HG02610 (cell line): ENCODE measurements around the gene FRMD6.

ENCODE experiments used
- ATAC-seq: cut with Tn5 transposase; IDR thresholded peaks from one replicate; pipeline ENCODE4 v1.9.1; 2021; ENCODE audit warnings: mild to moderate bottlenecking, moderate library complexity; ENCODE audit not compliant: unreplicated experiment

FRMD6 gene

DNA sequence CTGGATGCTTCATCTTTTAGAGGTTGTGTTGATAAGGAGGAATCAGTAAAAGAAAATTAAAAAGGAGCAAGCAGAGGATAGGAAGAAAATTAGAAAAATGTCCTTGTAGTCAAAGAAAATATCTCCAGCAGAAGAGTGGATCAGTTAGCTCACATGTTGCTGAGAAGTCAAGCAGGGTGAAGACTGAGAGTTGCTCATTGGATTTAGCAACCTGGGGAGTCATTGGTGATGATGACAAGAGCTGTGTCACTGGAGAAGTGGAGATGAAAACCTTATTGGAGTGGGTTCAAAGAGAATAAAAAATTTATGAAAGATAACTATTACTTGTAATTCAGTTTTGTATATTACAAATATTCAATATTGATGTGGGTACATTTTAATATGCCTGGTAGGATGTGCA lies 9.8 kb downstream of the FRMD6 start:
- no peak for ATAC-seq

DNA sequence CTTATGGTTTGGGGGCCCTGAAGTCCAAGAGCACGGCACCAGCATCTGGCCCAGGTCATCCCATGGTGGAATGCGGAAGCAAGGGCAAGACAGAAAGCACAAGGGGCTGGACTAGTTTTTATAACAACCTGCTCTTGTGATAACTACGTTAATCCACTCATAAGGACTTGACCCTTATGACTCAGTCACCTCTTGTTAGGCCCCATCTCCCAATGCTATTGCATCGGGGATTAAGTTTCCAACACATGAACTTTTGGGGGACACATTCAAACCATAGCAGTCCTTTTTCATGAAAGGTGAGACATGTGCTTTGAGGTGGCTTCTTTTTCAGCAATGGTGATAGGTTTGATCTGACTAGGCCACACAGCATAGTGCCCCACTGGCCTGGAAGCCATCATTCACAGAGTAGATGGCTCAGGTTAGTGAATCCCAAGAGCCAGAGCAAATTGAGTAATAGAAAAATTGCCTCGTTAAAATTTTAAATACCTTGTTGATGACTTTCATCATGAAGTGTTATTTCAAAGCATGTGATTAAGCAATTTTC lies 12.1 kb downstream of the FRMD6 start:
- no peak for ATAC-seq

DNA sequence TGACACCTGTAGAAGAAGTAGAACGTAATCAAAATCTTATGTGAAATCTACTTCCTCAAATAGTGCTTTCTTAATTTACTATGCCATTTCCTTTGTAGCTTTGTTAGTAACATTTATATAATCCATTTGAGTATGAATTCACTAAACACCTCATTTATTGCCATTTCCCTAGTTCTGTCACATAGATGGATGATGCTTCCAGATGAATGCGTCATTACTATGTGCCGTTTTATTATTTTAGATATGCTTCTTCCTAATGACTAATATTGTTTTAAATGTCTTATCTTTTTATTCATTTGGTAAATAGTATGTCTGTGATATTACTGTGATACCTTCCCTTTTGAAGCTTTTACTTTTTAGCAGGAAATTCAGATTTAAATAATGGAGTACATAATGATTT lies 14.4 kb downstream of the FRMD6 start:
- no peak for ATAC-seq

DNA sequence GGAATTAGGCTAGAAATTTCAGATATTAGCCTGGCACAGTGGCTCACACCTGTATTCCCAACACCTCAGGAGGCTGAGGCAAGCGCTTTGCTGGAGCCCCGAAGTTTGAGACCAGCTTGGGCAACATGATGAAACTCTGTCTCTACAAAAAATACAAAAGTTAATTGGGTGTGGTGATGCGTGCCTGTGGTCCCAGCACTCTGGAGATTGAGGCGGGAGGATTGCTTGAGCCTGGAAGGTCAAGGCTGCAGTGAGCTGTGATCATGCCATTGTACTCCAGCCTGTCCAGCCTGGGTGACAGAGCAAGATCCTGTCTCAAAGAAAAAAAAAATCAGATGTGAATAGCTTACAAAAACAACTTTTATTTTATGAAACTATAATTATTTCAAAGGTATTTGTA lies 15.1 kb downstream of the FRMD6 start:
- ATAC-seq, result no peak

DNA sequence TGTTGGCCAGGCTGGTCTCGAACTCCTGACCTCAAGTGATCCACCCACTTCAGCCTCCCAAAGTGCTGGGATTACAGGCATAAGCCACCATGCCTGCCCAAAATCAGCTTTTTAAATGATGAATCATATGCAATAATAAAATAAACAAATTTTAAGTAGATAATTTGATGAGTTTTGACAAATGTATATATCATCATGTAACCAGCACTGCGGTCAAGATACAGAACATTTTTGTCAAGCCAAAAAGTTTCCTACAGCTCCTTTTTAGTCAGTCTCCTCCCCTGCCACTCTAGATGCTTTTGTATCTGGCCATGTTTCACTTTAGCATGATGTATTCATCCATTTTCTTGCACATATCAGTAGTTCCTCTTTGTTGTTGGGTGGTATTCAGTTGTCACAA lies 17.2 kb downstream of the FRMD6 start:
- ATAC-seq, result no peak

DNA sequence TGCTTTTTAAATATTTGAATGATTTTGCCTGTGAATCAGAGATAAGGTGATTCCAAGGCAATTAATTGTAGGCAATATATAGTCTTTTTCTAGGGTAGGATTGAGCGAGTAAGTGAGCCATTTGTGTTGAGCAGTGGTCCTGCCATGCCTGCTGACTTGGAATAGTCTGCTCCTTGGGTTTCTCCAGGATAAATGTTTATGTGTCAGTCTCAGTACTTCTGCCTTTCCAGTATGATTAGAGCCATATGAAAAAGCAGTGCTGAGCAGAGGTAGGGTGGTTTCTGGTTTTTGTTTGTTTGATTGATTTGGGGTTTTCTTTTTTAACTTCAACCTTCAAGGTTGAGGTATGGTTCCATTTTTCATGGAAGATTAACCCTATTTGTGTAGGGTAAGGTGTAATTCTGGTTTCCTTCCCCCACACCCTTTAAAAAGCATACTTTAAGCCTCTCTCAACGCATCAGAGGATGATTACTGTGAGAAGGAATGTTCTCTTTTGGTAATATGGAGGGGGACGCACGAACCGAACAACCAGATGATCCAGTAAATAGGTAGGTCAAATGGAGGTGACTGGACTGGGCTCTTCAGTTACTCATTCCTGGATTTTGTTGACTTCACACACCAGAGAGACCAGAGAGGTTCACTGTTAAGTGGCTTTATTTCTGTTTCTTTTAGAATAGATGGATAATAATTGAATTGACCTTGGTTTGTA lies 22.7 kb downstream of the FRMD6 start:
- no peak for ATAC-seq

DNA sequence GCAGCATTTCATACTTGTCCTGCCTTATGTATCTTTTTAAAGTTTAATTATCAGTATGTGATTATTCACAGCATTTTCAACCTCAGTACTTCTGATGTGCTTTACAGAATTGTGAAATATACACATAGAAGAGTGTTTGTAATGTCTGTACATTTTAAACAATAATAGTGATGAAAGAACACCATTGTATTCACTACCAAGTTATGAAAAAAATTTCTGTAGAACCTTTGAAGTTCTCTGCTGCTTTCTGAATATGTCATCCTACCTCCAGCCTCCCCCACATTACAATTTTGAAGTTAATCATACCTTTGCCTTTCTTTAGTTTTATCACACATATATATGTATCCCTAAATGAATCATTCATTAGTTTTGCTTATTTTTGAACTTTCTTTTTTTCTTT lies 24.8 kb downstream of the FRMD6 start:
- ATAC-seq, result no peak

DNA sequence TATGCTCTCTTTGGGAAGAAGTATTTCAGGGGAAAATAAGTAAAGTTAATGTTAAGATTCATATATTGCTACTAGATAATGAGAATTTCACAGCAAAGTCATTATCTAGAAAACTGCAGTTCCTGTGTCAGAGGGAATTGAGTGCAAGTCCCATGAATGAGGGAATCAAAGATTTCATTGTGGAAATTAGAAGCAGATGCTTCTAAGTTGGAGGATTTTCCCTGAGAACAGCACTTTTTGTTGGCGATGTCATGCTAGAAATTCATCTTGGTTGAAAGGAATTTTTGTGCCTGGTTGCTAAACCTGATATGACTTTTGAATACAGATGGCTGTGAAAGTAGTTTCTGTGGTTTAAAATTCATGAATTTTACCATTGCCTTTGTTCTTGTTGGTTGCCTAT lies 25.6 kb downstream of the FRMD6 start:
- ATAC-seq, result no peak

DNA sequence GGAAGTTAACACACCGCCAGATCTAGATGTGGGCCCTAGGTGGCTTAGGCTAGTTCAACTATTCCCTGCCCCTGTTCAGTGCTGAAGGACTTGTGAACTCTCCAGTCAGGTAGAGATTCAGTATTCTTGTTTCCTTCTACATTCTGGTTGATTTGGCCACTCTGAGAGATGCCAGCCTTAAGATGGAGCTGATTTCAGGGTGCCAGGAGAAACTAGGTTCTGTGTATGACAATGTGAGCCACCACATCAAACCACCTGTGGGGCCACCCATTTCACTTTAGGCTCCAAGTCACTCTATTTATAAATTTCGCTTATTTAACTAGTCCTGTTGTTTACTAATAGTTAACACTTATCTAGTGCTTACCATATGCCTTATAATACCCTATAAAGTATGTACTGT lies 26.0 kb downstream of the FRMD6 start:
- ATAC-seq, result no peak

DNA sequence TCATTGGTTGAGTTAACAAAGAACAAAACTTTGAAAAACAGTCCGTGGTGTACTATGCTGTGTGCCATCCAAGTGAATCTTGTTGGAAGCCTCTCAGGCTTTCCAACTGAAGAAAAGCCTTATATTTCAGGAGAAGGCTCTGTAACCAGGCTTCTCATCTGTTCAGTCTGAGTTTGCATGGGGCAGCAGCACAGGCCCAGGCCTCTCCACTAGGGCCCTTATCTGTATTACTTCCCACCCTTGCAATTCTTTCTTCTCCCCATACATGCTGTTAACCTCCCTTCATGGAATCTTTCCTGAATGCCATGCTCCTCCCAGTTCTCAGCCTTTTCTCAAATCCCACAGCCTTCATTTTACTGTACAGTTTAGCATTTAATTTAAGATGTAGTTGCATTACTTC lies 28.3 kb downstream of the FRMD6 start:
- ATAC-seq, result no peak

DNA sequence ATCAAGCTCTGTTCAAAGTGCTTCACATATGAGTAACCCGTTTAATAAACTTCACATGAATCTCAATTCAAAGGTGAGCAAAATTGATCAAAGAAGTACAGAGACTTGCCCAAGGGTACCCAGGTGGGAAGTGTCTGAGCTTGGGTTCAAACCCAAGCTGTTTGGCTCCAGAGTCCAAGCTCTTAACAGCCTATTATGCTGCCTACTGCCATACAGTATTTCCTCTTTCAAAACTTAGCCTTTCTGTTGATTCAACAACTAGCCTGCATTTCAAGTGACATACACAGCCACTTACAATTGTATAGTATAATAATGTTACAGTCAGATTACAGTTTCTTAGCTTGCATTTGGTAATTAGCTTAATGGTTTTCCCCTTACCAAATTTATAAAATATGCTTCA lies 29.7 kb downstream of the FRMD6 start:
- no peak for ATAC-seq

DNA sequence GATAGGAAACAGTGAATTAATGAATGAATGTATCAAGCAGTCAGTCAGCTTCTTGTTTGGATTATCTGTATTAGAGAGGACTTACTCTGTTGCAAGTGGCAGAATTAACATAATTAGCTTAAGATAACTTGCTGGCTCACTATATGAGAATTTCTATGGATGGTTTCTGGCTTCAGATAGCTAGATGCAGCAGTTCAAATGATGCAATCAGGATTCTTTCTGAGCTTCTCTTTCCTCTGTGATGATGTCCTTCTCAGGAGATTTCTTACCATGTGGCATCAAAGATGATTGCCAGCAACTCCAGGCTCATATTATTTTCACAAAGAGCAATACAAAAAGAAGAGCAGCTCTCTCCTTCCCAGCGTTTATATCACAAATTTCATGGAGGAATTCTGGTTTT lies 30.7 kb downstream of the FRMD6 start:
- ATAC-seq, result no peak

DNA sequence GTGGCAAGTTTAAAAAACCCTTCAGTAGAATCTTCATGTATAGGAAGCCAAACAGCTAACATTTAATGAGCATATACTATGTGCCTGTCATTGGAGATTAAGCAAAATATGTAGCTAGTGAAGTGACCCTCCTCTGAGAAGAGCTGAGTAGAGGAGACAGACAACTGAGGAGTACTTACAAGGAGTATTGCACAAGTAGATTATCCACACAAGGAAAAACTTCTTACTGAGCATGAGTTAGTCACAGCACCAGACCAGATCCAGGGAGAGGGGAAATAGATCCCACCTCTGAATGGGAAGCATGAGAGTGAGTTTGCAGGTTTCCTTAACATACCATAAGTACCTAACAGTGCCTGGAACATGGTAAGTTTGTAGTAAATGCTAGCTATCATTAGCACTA lies 33.0 kb downstream of the FRMD6 start:
- no peak for ATAC-seq

DNA sequence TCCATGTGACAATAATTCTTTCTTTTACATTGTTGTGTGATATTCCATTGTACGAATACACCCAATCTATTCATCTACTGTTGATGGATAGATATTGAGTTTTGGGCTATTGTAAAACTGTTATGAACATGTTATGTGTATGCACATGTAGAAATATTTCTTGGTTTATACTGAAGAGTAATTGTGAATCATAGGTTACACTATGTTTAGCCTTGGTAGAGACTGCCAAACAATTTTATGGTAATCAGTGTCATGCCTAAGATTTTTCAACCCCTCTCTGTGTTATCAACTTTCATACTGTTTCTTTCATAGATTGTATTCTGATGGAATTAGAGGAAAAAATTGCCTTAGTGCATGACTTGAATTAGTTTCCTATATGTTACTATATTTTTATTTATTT lies 39.5 kb downstream of the FRMD6 start:
- no peak for ATAC-seq

DNA sequence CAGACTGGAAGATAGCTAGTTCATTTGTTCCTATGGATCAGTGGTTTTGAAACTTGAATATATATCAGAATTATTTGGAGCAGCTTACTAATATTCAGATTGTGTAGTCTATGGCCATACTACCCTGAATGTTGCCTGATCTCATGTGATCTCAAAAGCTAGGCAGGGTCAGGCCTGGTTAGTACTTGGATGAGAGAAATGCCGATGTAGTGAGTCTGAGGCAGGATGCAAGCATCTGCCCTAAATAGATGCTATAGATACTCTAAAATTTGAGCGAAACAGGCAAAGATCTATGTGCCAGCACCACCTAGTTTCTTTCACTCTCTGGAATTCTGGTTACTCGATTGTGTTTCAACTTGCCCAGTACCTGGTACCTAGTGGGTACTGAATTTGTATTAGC lies 40.9 kb downstream of the FRMD6 start:
- ATAC-seq, result no peak

DNA sequence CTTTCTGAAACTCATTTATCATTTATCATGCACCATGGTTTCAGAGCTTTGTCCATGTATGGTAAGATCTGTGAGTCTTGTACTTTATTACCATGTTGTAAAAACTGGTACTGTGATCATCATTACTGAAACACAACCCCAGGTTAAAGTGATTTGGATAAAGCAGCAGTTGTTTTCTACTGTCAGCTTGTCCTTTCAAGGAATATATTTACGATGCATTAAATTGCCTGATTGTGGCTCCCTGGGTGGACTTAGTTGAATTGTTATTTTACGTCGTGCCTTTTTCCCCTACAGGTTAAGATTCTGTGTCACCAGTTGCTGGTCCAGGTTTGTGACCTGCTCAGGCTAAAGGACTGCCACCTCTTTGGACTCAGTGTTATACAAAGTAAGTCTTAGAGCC lies 46.1 kb downstream of the FRMD6 start:
- no peak for ATAC-seq

DNA sequence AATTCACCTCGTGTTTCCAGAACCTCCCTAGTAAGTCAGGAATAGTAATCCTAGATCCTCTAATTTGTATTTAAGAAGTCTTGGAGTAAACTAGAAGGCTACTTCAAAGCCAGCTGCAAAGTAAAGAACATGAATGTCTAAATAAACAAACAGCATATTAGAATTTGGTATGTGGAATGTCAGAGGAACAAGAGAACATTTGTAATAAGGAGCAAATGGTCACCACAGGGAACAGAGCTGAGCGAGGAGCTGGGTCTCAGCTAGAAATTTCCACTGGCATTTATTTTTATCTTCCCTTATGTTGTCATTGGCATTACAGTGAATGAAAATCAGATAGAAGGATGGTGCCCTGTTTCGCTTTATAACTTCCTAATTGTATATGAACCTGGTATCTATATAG lies 50.2 kb downstream of the FRMD6 start:
- no peak for ATAC-seq

DNA sequence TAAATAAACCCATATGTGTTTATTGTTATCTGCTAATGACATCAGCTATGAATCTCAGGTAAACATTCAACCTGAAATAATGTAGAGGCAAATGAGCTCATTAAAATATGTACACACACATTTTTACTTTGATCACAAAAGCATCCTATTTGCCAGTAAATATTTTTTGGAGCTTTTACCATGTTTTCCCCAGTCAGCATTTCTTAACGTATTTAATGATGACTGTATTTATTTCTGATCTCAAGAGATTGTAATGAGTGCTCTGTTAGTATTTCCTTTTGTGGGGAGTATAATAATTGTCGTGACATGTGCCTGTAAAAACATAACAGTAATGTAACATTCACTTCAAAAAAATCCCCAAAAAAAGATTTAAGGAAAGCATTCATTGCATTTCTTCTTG lies 52.1 kb downstream of the FRMD6 start:
- no peak for ATAC-seq

DNA sequence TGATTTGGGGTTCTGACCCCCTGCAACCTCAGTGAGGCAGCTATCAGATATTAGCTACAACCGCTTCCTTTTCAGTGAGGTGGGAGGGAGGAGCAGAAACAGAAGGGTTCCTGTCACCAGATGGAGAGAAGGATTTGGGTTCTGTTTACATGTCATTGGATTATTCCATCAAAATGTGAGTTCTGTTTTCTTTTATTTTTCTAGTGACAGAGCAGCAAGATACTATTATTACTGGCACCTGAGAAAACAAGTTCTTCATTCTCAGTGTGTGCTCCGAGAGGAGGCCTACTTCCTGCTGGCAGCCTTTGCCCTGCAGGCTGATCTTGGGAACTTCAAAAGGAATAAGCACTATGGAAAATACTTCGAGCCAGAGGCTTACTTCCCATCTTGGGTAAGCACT lies 52.8 kb downstream of the FRMD6 start:
- no peak for ATAC-seq

DNA sequence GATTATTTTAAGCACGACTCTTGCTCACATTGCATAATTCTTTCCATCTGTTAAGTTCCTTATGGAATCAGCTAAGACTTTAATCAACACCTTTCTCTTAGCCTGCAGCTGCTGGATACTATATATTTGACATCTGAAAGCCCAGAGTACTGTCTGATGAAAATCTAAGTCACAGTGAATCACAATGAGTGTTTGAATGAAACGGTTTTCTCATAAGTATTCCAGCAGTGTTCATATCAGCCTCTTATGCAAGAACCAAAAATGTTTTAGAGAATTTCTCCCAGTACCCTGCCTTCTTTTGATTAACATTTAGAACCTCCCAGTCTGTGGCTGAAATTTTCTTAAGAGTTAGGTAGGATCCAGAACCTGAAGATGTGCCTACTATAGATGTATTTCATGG lies 55.6 kb downstream of the FRMD6 start:
- ATAC-seq, result no peak

DNA sequence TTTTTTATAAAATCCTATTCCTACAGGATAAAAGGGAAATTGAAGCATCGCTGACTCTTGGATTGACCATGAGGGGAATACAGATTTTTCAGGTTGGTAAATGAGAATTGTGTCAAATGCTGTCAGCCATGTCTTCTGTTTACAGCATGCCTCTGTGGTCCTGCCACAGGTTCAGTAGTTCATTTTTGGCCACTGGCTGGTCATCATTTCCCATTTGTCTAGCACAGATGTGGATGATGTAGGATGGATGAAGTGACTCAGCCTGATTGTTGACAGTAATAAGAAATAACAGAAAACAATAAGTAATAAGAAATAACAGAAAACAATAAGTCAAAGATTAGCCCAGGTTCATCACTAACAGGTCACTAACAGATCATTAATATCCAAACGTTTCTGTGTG lies 59.8 kb downstream of the FRMD6 start:
- no peak for ATAC-seq

DNA sequence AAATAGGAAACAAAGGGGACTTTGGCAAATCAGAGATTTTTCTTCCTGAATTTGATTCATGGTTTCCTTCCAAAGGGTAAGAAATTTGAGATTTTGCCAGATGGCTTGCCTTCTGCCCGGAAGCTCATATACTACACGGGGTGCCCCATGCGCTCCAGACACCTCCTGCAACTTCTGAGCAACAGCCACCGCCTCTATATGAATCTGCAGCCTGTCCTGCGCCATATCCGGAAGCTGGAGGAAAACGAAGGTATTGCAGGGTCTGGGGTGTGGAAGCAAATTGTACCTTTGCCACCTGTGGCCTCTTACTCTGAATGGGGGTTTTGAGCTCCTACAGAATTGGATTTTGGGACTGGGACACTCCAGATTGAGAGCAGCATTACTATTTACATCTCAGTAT lies 63.5 kb downstream of the FRMD6 start:
- ATAC-seq, result no peak

DNA sequence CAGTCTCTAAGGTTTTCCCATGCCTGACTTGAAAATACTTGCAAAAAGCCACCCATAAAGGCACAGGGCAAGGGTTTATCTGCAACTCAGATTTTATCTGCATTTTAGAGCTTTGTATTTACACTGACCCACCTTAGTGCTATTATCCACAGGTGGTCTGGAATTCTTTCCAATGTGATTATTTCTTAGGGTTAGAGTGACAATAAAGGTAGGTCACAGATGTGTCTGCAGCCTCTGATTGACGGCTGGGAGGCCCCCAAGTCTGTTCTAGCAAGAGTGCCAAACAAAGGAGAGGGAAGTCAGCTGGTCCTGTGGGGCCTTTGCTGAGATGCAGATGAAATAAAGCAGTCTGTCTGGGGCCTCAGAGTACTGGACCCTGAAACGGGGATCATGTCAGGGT lies 64.0 kb downstream of the FRMD6 start:
- no peak for ATAC-seq
